H1 (cell line): ENCODE measurements around the gene SMAP1. TPM values are rescaled to one million over a fixed set of nuclear protein-coding genes. Genes with fewer than 3 reads are reported as not detected.

ENCODE experiments used
- CTCF ChIA-PET: fragments of 300-600 bp; sonication (Branson Sonifier 250); formaldehyde crosslinking; loops from one replicate; lab custom pipeline; 2021; ENCODE audit not compliant: partially characterized antibody; lab: Charles Lee
- POLR2A ChIA-PET: fragments of 300-600 bp; sonication (Branson Sonifier 250); formaldehyde crosslinking; loops from one replicate; lab custom pipeline; 2021; ENCODE audit warnings: inconsistent platforms; ENCODE audit not compliant: partially characterized antibody; lab: Charles Lee
- DNase-seq, 2 experiments: peaks; one replicate each; pipeline versions ENCODE4 v3.0.0 to v3.0.0-alpha.2; 2010 to 2022; ENCODE audit warnings: low spot score in 2 of 2, low read depth in 1 of 2, mixed read lengths in 1 of 2
- FAIRE-seq: peaks from 2 replicates; lab custom pipeline; 2011; peaks lifted over from hg19 to GRCh38; lab: Jason Lieb, UNC
- H2AFZ ChIP-seq: 2 replicates; pipeline ENCODE4 v1.8.1; 2012; ENCODE audit warnings: low read length, inconsistent platforms
- H2AK5ac ChIP-seq: 2 replicates; pipeline ENCODE4 v1.6.1; 2013; ENCODE audit warnings: low read depth, low read length
- H2BK120ac ChIP-seq: replicated peaks from 2 replicates; pipeline ENCODE3; 2013; ENCODE audit warnings: low read depth, low read length, inconsistent platforms
- H2BK12ac ChIP-seq: 2 replicates; pipeline ENCODE4 v1.6.1; 2013; ENCODE audit warnings: low read depth, low read length
- H2BK15ac ChIP-seq: 2 replicates; pipeline ENCODE4 v1.6.1; 2013; ENCODE audit warnings: low read length
- H2BK20ac ChIP-seq: 2 replicates; pipeline ENCODE4 v1.6.1; 2013; ENCODE audit warnings: low read length
- H2BK5ac ChIP-seq: 2 replicates; pipeline ENCODE4 v1.6.1; 2013; ENCODE audit warnings: low read depth, low read length
- H3K14ac ChIP-seq: 2 replicates; pipeline ENCODE4 v1.6.1; 2013; ENCODE audit warnings: inconsistent platforms; ENCODE audit not compliant: insufficient read length
- H3K18ac ChIP-seq: 2 replicates; pipeline ENCODE4 v1.6.1; 2013; ENCODE audit warnings: low read length; ENCODE audit errors: extremely low read depth
- H3K23ac ChIP-seq: 2 replicates; pipeline ENCODE4 v1.6.1; 2013; ENCODE audit warnings: inconsistent platforms; ENCODE audit not compliant: insufficient read length
- H3K23me2 ChIP-seq: 2 replicates; pipeline ENCODE4 v1.6.1; 2013; ENCODE audit warnings: low read depth, low read length
- H3K27ac ChIP-seq: 2 replicates; pipeline ENCODE4 v1.6.1; 2011; ENCODE audit warnings: low read depth, low read length, inconsistent platforms
- H3K27me3 ChIP-seq, 4 experiments: replicated peaks in 1 of 4; 1 replicate in 1 of 4; 2 replicates in 3 of 4; pipeline versions ENCODE4 v1.6.1 to v1.8.1; 2011 to 2013; ENCODE audit warnings: low read length in 3 of 4, mild to moderate bottlenecking in 3 of 4, inconsistent platforms in 2 of 4, mixed read lengths in 2 of 4, moderate library complexity in 1 of 4; ENCODE audit not compliant: control insufficient read depth in 3 of 4, insufficient read depth in 3 of 4; ENCODE audit errors: extremely low read depth in 1 of 4
- H3K36me3 ChIP-seq, 4 experiments: 2 replicates each; pipeline versions ENCODE4 v1.6.1 to v1.8.1; 2011 to 2013; ENCODE audit warnings: mild to moderate bottlenecking in 4 of 4, low read length in 3 of 4, moderate library complexity in 2 of 4, control low read depth in 1 of 4, inconsistent platforms in 1 of 4; ENCODE audit not compliant: insufficient read depth in 4 of 4, control insufficient read depth in 2 of 4
- H3K4ac ChIP-seq: replicated peaks from 2 replicates; pipeline ENCODE3; 2013; ENCODE audit warnings: low read length, low read depth, mixed read lengths, inconsistent platforms; ENCODE audit not compliant: insufficient read length
- H3K4me1 ChIP-seq, 4 experiments: replicated peaks in 1 of 4; 1 replicate in 1 of 4; 2 replicates in 3 of 4; pipeline versions ENCODE4 v1.6.1 to v1.8.1; 2011 to 2013; ENCODE audit warnings: low read length in 3 of 4, inconsistent platforms in 2 of 4, mixed read lengths in 1 of 4; ENCODE audit not compliant: insufficient read depth in 4 of 4, control insufficient read depth in 3 of 4
- H3K4me2 ChIP-seq, 2 experiments: 2 replicates each; pipeline versions ENCODE4 v1.6.1 to v1.8.1; 2011 to 2013; ENCODE audit warnings: low read depth in 2 of 2, low read length in 2 of 2, control low read depth in 1 of 2, inconsistent platforms in 1 of 2, mild to moderate bottlenecking in 1 of 2; ENCODE audit not compliant: insufficient read depth in 1 of 2
- H3K4me3 ChIP-seq, 4 experiments: fragments of 200-600, 300-600 bp in 1 of 4; sonication (generic), shearing (Covaris generic), sonication (Bioruptor Twin) in 1 of 4; 2 replicates each; pipeline versions ENCODE4 v1.5.1 to v1.8.1; 2011 to 2016; ENCODE audit warnings: low read length in 4 of 4, low read depth in 3 of 4, control low read depth in 2 of 4, inconsistent platforms in 2 of 4, mild to moderate bottlenecking in 2 of 4, mixed read lengths in 1 of 4, moderate library complexity in 1 of 4; ENCODE audit not compliant: insufficient read depth in 2 of 4; ENCODE audit errors: extremely low read depth in 1 of 4
- H3K56ac ChIP-seq: replicated peaks from 2 replicates; pipeline ENCODE3; 2013; ENCODE audit warnings: low read depth, mild to moderate bottlenecking, mixed read lengths, low read length, inconsistent platforms; ENCODE audit not compliant: insufficient read length
- H3K79me1 ChIP-seq: 2 replicates; pipeline ENCODE4 v1.6.1; 2013; ENCODE audit warnings: low read depth, low read length, control low read depth
- H3K79me2 ChIP-seq, 2 experiments: 2 replicates each; pipeline versions ENCODE4 v1.6.1 to v1.8.1; 2012 to 2013; ENCODE audit warnings: low read length in 2 of 2, mild to moderate bottlenecking in 2 of 2, inconsistent platforms in 1 of 2; ENCODE audit not compliant: insufficient read depth in 2 of 2, control insufficient read depth in 1 of 2
- H3K9ac ChIP-seq, 4 experiments: replicated peaks in 1 of 4; 1 replicate in 1 of 4; 2 replicates in 3 of 4; pipeline versions ENCODE4 v1.6.1 to v1.8.1; 2011 to 2013; ENCODE audit warnings: low read depth in 3 of 4, low read length in 3 of 4, control low read depth in 2 of 4, mild to moderate bottlenecking in 2 of 4, moderate library complexity in 2 of 4, inconsistent platforms in 1 of 4; ENCODE audit errors: extremely low read depth in 1 of 4
- H3K9me3 ChIP-seq, 2 experiments: 2 replicates each; pipeline versions ENCODE4 v1.6.1 to v1.8.1; 2012 to 2013; ENCODE audit warnings: mild to moderate bottlenecking in 2 of 2, moderate library complexity in 2 of 2, control low read depth in 1 of 2, inconsistent platforms in 1 of 2, low read depth in 1 of 2, low read length in 1 of 2, mixed read lengths in 1 of 2; ENCODE audit not compliant: insufficient read depth in 2 of 2
- H4K20me1 ChIP-seq, 2 experiments: replicated peaks in 1 of 2; 2 replicates each; pipeline versions ENCODE3 to v1.8.1; 2011 to 2013; ENCODE audit warnings: inconsistent platforms in 2 of 2, low read length in 2 of 2, mild to moderate bottlenecking in 1 of 2; ENCODE audit not compliant: insufficient read depth in 2 of 2, control insufficient read depth in 1 of 2
- H4K5ac ChIP-seq: 2 replicates; pipeline ENCODE4 v1.6.1; 2013; ENCODE audit warnings: low read length, low read depth, mixed read lengths, inconsistent platforms; ENCODE audit not compliant: insufficient read length
- H4K8ac ChIP-seq: 2 replicates; pipeline ENCODE4 v1.8.0; 2013; ENCODE audit warnings: mild to moderate bottlenecking, moderate library complexity, low read length, inconsistent platforms; ENCODE audit not compliant: insufficient read depth; ENCODE audit errors: extremely low read depth
- H4K91ac ChIP-seq: replicated peaks from 2 replicates; pipeline ENCODE3; 2013; ENCODE audit warnings: low read length, mixed read lengths, inconsistent platforms; ENCODE audit not compliant: insufficient read length
- BRCA1 ChIP-seq: IDR thresholded peaks from 2 replicates; pipeline ENCODE4 v1.6.1; 2012; ENCODE audit warnings: low read depth, low read length, improper control_type of control experiment
- CBX5 ChIP-seq: fragments of 300-800, 300-1000 bp; sonication (generic); IDR thresholded peaks from 2 replicates; pipeline ENCODE4 v1.7.1; 2016; ENCODE audit warnings: antibody characterized with exemption, low read length, low read depth
- CTCF ChIP-seq, 3 experiments: IDR thresholded peaks; 1 replicate in 2 of 3; 2 replicates in 1 of 3; pipeline versions ENCODE4 v1.5.1 to v1.6.1; 2011; ENCODE audit warnings: low read length in 3 of 3, mild to moderate bottlenecking in 3 of 3, inconsistent platforms in 2 of 3, low read depth in 1 of 3, moderate library complexity in 1 of 3; ENCODE audit not compliant: insufficient read depth in 1 of 3; ENCODE audit errors: control extremely low read depth in 1 of 3
- HDAC2 ChIP-seq, 2 experiments: fragments of 300-600 bp in 1 of 2; sonication (generic) in 1 of 2; IDR thresholded peaks; 2 replicates each; pipeline ENCODE4 v1.6.1; 2011 to 2012; ENCODE audit warnings: low read depth in 2 of 2, low read length in 2 of 2, mild to moderate bottlenecking in 2 of 2, moderate library complexity in 2 of 2, borderline replicate concordance in 1 of 2, inconsistent platforms in 1 of 2
- HDAC6 ChIP-seq: IDR thresholded peaks from one replicate; pipeline ENCODE4 v1.7.1; 2012; ENCODE audit warnings: low read depth, mild to moderate bottlenecking, inconsistent platforms, low read length, moderate library complexity
- JUN ChIP-seq: IDR thresholded peaks from 2 replicates; pipeline ENCODE4 v1.6.1; 2011; ENCODE audit warnings: low read depth, mild to moderate bottlenecking, improper control_type of control experiment, low read length
- KDM1A ChIP-seq: fragments of 200-600, 300-600 bp; sonication (generic); IDR thresholded peaks from 2 replicates; pipeline ENCODE4 v1.7.1; 2016; ENCODE audit warnings: mild to moderate bottlenecking, low read length, borderline replicate concordance
- MAFK ChIP-seq: IDR thresholded peaks from 2 replicates; pipeline ENCODE4 v1.6.1; 2012; ENCODE audit warnings: low read depth, mild to moderate bottlenecking, improper control_type of control experiment, low read length
- RAD21 ChIP-seq, 2 experiments: IDR thresholded peaks in 1 of 2; conservative IDR thresholded peaks in 1 of 2; 2 replicates each; pipeline ENCODE4 v1.6.1; 2011; ENCODE audit warnings: low read depth in 2 of 2, low read length in 2 of 2, improper control_type of control experiment in 1 of 2, inconsistent platforms in 1 of 2, mild to moderate bottlenecking in 1 of 2, moderate library complexity in 1 of 2
- TCF12 ChIP-seq: IDR thresholded peaks from 2 replicates; pipeline ENCODE4 v1.6.1; 2011; ENCODE audit warnings: low read depth, mild to moderate bottlenecking, low read length
- WGBS, 2 experiments: shearing (Covaris generic) in 1 of 2; methylation state at CpG; one replicate each; pipeline versions ENCODE4 v1.1.6 to v1.1.7; 2013 to 2015; ENCODE audit warnings: low lambda C conversion rate in 2 of 2, mixed read lengths in 2 of 2, inconsistent platforms in 1 of 2, low coverage in 1 of 2, missing lambda C conversion rate in 1 of 2; ENCODE audit not compliant: insufficient replicate concordance in 2 of 2, insufficient coverage in 1 of 2, insufficient read length in 1 of 2; ENCODE audit errors: extremely low coverage in 1 of 2, missing lambda C conversion rate in 1 of 2; 5-methylcytosine and 5-hydroxymethylcytosine counted together
- polyA plus RNA-seq, 7 experiments: library from polyadenylated mRNA; depleted of rRNA in 3 of 7; stranded (reverse) in 5 of 7; unstranded in 2 of 7; fragments of >200 nt in 5 of 7; fragments of 200-250 nt in 2 of 7; gene quantifications; 1 replicate in 5 of 7; 2 replicates in 1 of 7; 4 replicates in 1 of 7; pipeline versions ENCODE4 v1.2.1 to v1.2.3, GENCODE V29; 2011 to 2013; ENCODE audit warnings: missing spikeins in 2 of 7, mixed read lengths in 2 of 7
- total RNA-seq: library from RNA; stranded (reverse); fragmentation: NEBNext Ultra II Directional; extraction: Animal tissue kit (Norgen Biotek cat#: 25700); gene quantifications from 2 replicates; pipeline ENCODE4 v1.2.1, GENCODE V29; 2021

SMAP1 gene
- total and polyA plus RNA-seq, 2 of the 8 experiments (the other 6 are each of a cell fraction or from before 2014, with no cell fraction given) = 18.8 to 32.4 TPM

- H3K9ac ChIP-seq = no peak overlapping the region
- H3K79me2 ChIP-seq = no peaks in the 10 kb centered on the region
- no peak overlapping the region for H3K4me2 ChIP-seq
- no peak overlapping the region for H3K14ac ChIP-seq
- H2BK120ac ChIP-seq = no peak overlapping the region
- ChIA-PET POLR2A (no interaction called here), CTCF (interaction anchor here (0.6 to 1.8 kb wide), 15 partner anchors 14 to 308 kb away, joined by 3 to 7 read pairs (median 4); no protein-coding TSS in a partner anchor)
- H3K56ac ChIP-seq = no peak overlapping the region
- H3K9me3 ChIP-seq = peaks cover 3 to 9% of the 10 kb centered on the region in 2 experiments
- peaks cover 0 to 3% (median 0%) of the 10 kb centered on the region in 4 experiments; a peak in 2 of 7 replicates for H3K4me1 ChIP-seq
- H2BK12ac ChIP-seq = no peak overlapping the region
- H2BK5ac ChIP-seq = no peak overlapping the region
- no peak overlapping the region for H2BK15ac ChIP-seq
- H3K23me2 ChIP-seq = no peaks in the 10 kb centered on the region
- no peak overlapping the region for H2BK20ac ChIP-seq
- no peaks in the 10 kb centered on the region for H4K20me1 ChIP-seq
- H3K4ac ChIP-seq = no peak overlapping the region
- no peak overlapping the region for H4K91ac ChIP-seq
- no peak overlapping the region for H3K27ac ChIP-seq
- no peaks in the 10 kb centered on the region; a peak in 1 of 8 replicates for H3K36me3 ChIP-seq
- H2AFZ ChIP-seq = no peak overlapping the region
- peak; percentile 83 for FAIRE-seq
- H3K23ac ChIP-seq = no peak overlapping the region
- no peaks in the 10 kb centered on the region for H3K79me1 ChIP-seq
- no peak overlapping the region for H4K5ac ChIP-seq
- no peaks in the 10 kb centered on the region for H3K27me3 ChIP-seq
- WGBS, 2 experiments = 71% methylated on average over 4 of the region's 4 CpGs; no CpG with 5 or more reads in 1 of the 2 experiments
- no peak overlapping the region for H2AK5ac ChIP-seq
- no peak overlapping the region for H3K18ac ChIP-seq
- H4K8ac ChIP-seq = no peak overlapping the region
- DNase-seq = no peak
- no peak overlapping the region for H3K4me3 ChIP-seq
- TF ChIP-seq HDAC6 = no peak
- no peak for TF ChIP-seq TCF12
- no peak for TF ChIP-seq JUN
- TF ChIP-seq RAD21 (IDR thresholded peaks at IDR 0.05 in 1 of 2, conservative IDR thresholded peaks at IDR 0.05 in 1 of 2; ENCODE audit: low read depth in 2 of 2, low read length in 2 of 2) = peak; percentile 55 to 60
- peak in 2 of 3 experiments; percentile 36 to 60; a peak in 2 of 4 replicates for TF ChIP-seq CTCF (IDR thresholded peaks at IDR 0.05; ENCODE audit: control extremely low read depth in 1 of 3, insufficient read depth in 1 of 3, low read depth in 1 of 3, low read length in 3 of 3)
- TF ChIP-seq KDM1A = peak; percentile 65
- TF ChIP-seq BRCA1 = no peak
- no peak for TF ChIP-seq MAFK
- no peak for TF ChIP-seq CBX5
- TF ChIP-seq HDAC2 (IDR thresholded peaks at IDR 0.05; ENCODE audit: borderline replicate concordance in 1 of 2, low read depth in 2 of 2, low read length in 2 of 2) = no peak; a peak in 1 of 4 replicates
These were observed 175.7 kb downstream of the SMAP1 start for GRCh38 chr6:70843328-70843918.
